Fibroblast of skin of scalp (primary cell): ENCODE measurements around the gene SOS2.
"Not testable (repeated sequence)": the region's sequence is repeated elsewhere in the genome, so short reads cannot be mapped to it uniquely, and the experiment has no call there.

Experiments used
- DNase-seq: peaks from one replicate; pipeline ENCODE4 v3.0.0-alpha.2; 2013

The SOS2 gene

DNA sequence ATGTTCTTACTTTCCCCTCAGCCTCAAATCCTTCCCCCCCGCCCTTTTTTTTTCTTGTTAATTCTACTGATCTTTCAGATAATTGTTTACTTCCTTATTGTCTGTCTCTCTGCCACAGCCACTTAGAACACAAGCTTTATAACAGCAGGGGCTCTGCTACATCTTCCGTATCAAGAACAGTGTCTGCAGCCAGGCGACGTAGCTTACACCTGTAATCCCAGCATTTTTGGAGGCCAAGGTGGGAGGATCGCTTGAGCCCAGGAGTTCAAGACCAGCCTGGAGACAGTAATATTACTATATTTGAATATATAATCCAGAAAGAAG, 5.4 kb downstream of the SOS2 start:
- no peak for DNase-seq

DNA sequence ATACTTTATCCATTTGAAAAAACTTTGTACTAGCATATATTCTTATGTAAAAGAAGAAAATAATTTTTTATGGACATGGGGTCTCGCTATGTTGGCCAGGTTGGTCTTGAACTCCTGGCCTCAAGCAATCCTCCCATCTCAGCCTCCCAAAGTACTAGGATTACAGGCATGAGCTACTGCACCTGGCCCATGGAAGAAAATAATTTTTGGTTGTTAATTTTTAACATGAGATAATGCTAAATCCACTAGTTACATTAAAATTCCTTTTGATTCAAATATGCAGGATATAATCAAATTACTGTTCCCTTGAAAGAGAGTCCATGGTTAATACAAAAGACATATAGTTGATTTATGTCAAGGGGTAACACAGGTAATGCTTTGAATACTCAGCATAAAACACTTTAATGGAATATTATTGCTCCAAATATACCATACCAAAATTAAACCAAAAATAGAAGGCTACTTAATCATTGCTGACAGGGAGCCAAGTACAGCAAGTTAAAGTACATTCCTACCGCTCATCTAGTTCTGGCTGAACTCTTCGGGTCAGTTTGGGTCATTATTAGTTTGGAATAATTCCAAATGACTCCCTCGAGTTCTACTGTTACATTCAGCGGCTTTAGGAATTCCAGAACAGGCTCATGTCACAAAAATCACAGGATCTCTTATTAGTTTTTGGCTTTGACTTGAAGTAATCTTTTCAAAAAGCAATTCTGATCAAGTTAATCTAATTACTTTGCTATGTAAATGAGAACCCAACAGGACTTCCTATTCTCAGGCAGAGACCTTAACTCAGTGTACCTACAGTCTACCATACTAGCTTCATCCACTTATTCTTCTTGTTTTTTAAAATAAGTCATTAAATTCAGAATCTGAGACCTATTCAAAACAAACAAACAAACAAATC, 6.1 kb downstream of the SOS2 start:
- DNase-seq = peak; percentile 92

DNA sequence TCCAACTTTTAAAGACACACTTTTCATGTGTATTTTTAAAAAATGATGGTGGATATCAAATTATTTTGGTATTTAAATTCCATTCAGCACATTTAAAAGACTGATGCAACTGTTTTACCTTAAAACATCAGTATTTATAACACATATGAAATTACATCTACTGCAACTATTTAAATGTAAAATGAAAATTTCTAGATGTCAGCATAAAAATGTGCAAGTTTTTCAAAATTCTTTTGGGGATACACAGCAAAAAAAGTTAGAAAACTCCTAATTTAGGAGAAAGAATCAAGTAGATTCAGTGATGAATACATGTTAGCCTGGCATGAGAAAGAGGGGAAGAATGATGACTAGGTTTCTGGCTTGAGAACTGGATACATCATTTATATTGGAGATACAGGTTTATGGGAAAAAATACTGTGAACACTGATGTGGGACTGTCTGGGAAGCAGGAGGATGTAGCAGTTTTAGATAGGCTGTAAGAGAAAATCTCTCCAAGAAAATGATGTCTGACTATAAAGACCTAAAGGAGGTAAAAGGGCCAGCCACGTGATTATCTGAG, 9.2 kb downstream of the SOS2 start:
- no peak for DNase-seq

DNA sequence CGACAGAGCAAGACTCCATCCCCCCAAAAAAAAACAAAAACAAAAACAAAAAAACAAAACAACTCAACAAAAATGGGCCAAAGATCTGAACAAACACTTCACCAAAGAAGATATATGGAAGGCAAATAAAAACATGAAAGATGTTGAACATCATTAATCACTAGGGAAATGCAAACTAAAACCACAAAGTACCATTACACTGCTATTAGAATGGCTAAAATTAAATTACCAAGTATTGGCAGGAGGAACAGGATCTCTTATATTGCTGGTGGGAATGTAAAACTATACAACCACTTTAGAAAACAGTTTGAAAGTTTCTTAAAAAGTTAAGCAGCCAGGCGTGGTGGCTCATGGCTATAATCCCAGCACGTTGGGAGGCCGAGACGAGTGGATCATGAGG, 12.9 kb downstream of the SOS2 start:
- DNase-seq = no peak

DNA sequence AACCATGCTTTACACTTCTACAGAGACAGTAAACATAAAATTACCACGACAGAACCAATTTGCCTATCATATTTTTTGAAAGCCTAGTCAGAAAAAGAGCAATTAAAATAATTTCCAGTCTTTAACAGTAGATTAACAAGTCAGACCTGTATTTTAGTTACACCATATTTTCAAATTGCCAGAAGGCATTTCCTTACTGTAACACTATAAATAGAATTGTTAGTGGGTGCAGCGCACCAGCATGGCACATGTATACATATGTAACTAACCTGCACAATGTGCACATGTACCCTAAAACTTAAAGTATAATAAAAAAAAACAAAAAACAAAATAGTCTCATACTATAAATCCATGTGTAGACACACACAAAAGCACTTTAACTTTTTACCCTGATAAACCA, 16.0 kb downstream of the SOS2 start:
- no peak for DNase-seq

DNA sequence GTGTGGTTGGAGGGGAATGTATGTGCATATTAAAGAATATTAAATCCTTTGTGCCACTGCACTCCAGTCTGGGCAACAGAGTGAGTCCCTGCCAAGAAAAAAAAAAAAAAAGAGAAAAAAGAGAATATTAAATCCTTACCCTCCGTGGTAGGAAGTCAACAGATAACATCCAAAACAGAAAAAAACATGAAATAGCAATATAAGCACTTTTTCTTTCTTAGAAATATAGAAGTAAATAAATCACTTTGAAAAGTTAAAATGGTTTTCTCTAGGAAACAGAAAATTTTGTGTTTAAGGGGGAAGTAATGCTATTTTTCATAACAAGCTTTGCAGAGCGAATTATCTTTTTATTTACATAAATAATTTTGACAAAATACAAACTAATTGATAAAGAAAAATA, 17.6 kb downstream of the SOS2 start:
- DNase-seq = no peak

DNA sequence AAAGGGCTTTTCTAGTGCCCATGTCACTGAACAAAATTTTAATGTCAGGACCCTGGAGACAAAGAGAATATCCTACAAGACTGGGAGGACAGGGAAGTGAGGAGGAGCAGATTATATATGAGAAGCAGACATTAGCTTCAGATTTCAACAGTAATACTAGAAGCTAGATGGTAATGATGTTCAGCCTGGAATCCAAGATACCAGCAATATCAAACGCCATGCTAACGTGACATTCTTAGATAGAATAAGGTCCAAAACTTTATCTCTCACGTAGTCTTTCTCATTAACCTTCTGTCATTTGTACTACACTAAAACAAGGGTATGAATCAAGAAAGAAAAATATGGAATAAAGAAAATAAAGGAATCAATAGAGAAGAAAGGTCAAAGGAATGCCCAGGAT, 18.7 kb downstream of the SOS2 start:
- no peak for DNase-seq

DNA sequence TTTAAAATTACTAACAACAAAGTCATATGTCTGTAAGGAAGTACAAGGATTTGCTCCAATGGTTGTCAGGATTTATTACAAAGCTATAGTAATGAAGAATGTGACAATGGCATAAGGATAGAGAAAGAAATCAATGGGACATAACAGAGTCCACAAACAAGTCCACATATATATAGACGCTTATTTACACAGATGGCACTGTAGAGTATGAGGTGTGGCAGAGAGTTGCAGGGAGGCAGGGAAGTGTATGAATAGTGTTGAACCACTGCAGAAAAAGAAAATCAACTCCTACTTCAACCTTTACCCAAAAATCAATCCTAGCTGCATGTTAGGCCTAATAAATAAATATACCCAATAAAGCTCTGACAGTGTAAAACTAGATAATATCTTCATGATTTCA, 21.3 kb downstream of the SOS2 start:
- DNase-seq = no peak

DNA sequence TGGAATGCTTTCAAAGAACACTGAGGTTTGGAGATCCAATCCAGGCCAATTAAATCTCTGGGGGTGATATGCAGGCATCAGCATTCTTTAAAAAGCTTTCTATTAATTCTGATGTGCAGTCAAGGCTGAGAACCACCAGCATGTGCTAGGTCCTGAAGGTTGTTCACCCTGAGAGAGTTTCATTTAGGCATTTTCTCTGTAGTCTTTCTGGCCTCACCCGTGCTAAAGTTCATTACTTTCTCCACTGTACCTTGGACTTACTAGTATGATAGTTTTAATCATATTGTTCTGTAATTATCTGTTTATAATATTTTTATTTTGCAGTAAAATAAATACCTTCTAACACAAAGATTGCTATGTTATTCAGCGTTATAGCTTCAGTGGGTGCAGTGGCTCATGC, 32.9 kb downstream of the SOS2 start:
- no peak for DNase-seq

DNA sequence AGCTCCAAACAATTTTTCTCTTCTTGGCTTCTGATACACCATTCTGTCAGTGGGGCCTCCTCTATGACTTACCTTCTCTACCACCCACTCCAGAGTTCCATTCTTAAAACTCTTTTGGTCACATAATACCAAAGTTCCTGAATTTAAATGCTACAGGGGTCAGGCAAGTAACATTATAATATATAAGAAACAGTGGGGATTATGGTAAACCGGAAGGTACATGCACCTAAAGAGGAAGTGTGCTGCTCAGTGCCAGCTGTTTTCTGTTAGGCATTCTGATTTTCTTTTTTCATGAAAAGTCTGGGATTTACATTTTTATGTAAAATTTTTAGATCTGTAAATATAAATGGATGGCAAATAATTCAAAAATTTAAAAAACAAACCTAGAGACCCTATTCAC, 39.9 kb downstream of the SOS2 start:
- no peak for DNase-seq

DNA sequence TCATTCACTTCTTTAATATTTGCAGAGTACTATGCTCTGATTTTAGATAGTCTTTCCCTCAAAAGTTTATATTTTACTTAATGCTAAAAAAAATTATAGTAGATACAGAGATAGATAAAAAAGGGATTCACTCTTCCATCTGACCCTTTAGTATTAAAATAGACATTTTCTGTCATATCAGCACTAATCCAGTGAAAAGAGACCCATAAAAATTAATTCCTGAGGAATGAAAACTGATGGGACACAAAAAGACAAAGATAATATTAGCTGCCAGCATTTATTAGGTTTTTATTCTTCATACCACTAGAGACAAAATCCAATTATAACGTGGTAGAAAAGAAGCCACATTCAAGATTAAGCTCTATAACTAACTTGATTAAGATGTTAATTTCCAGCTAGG, 45.3 kb downstream of the SOS2 start:
- no peak for DNase-seq

DNA sequence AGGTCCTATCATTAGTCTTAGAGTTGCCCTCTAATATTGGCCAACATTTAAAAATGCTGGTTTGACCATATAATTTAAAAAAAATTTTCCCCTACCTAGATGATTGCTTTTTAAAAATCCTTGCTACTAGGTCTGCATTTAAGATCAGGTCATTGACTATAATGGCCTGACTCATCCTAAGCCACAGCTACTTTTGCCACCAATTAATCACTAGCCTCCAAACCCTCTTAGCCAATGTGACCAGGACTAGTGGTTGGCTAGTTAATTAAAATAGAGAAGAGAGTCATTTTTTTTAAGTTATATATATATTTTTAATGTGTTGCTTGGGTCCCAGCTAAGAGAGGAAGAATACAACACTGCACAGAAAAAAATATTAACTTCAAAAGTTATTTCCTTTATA, 57.5 kb downstream of the SOS2 start:
- DNase-seq = no peak

DNA sequence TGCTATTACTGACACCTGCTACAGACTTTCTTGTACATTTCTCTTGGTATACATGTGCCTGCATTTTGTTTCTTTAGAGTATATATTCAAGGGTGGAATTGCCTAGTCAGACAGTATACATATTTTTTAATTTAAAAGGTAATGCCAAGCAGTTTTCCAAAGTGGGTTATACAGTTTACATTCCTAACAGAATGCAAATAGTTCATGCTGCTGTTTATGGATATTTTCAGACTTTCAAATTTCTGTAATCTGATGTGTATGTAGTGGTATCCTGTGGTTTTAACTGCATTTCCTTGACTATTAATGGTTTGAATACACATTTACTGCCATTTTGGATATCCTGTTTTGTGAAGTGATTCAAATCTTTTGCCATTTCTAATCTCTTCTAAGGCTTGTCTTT, 59.5 kb downstream of the SOS2 start:
- DNase-seq = no peak

DNA sequence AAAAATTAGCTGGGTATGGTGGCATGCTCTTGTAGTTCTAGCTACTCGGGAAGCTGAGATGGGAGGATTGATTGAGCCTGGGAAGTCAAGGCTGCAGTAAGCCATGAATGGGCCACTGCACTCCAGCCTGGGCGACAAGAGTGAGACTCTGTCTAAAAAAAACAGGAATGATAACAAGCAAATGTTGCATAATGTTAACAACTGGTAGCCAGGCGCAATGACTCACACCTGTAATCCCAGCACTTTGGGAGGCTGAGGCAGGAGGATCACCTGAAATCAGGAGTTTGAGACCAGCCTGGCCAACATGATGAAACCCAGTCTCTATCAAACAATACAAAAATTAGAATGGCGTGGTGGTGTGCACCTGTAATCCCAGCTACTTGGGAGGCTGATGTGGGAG, 64.0 kb downstream of the SOS2 start:
- DNase-seq = not testable (repeated sequence)

DNA sequence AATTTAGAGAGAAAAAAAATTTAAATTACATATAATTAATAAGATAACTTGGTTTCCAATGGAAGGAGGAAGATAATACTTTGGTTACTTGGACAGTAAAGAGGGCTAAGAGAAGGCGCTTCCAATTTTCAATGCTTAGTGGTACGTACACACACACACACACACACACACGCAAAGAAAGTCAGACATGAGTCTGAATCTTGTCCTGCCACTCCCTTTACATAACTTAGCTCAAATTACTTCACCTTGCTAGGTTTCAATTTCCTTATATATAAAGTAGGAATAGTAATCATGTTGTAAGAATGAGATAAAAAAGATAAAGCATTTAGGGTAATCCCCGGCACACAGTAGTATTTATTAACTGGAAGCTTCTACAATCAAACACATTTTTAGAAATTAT, 75.3 kb downstream of the SOS2 start:
- no peak for DNase-seq

DNA sequence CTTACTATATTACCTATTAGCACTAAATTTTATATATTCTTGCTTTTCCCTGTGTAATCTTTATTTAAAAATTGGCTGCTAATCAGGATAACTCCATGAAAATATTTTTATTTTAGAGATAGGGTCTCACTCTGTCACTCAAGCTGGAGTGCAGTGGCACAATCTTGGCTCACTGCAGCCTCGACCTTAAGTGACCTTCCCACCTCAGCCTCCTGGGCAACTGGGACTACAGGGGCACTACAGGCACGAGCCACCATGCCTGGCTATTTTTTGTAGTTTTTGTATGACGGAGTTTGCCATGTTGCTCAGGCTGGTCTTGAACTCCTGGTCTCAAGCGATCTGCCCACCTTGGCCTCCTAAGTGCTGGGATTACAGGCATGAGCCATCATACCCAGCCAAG, 82.6 kb downstream of the SOS2 start:
- no peak for DNase-seq

DNA sequence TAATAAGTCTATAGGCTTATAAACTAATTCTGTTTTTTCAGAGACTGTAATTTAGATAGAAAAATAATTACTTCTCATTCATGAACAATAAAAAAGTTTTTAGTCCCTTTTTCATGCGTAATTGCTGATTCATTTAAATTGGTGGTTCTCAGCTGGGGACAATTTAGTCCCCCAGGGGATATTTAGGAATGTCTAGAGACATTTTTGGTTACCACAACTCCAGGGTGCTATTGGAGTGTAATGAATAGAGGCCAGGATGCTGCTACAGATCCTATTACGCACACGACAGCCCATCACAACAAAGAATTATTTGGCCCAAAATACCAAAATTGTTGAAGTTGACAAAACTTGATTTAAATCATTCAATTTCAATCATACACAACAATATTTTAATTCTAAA, 92.2 kb downstream of the SOS2 start:
- peak; percentile 85 for DNase-seq

DNA sequence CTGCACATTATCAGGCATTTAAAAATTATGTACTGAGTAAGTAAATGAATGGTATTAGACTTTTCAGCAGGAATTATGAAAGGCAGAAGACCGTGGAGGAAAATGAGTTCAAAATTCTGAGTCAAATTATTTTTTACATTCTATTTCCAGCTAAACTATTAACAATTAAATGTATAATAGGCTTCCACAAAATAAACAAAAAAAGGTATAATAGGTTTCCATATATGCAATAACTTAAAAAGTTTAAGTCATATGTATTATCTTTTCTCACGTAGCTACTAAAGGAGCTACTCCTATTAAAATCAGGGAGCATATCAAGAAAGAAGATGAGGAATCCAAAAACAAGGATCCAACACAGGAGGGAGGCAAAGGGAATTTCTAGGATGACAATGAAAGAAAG, 103.6 kb downstream of the SOS2 start:
- no peak for DNase-seq

DNA sequence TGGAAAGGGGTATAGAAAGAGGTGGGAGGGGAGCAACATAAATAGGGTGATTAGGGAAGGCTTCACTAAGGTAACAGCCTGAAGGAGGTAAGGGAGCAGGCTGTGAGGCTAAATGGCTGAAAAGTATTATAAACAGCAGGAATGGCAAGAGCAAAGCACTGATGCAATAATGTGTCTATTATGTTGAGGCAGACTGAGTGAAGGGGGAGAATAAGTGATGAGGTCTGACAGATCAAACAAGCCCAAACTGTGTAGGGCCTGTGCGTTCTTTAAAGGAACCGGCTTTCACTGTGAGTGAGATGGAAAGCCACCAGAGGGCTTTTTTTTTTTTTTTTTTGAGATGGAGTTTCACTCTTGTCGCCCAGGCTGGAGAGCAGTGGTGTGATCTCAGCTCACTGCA, 108.3 kb downstream of the SOS2 start:
- DNase-seq = no peak

DNA sequence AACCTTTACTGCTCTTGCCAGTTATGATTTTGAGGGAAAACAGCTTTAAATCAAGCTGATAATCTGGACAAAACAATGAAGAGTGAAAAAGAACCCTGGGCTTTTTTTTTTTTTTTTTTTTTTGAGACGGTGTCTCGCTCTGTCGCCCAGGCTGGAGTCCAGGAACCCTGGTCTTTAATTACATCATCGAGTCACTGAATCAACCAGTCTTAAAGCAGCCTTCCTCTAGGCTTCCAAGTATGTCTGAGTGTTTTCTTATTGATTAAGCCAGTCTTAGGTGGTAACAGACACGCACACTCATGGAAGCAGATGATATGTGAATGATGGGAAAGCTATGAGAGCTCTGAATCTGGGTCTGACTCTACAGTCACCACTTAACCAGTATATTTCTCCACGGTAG, 109.1 kb downstream of the SOS2 start:
- no peak for DNase-seq

DNA sequence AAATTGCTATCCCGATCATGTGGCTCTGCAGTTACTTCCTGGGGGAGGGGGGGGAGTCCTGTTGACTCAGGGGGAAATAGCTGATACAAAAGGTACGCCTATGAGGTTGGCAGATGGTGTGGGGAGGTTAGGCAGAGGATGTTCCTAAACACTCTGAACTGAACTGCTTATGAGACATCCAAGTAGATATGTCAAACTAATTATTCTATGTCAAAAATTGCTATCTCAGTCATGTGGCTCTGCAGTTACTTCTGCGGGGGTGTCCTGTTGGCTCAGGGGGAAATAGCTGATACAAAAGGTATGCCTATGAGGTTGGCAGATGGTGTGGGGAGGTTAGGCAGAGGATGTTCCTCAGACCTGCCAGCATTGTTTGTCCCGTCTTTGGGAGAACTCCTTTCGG, 109.9 kb downstream of the SOS2 start:
- no peak for DNase-seq

DNA sequence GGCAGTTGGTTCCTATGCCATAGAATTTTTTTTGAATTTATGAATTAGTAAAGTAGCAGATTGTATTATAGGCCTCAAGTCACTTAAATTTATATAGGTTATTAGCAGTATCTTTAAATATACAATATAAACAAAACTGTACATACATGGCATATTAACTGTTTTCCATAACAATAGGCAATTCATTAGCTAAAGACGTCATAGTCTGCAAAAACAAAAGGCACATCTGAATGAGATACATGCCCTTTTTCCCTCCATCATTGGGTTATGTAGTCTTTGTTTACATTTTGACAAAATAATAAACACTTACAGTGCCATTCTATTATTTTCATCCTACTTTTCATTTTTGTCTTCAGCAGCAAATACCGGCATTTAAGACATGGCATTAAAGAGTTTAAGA, 113.9 kb downstream of the SOS2 start:
- no peak for DNase-seq

DNA sequence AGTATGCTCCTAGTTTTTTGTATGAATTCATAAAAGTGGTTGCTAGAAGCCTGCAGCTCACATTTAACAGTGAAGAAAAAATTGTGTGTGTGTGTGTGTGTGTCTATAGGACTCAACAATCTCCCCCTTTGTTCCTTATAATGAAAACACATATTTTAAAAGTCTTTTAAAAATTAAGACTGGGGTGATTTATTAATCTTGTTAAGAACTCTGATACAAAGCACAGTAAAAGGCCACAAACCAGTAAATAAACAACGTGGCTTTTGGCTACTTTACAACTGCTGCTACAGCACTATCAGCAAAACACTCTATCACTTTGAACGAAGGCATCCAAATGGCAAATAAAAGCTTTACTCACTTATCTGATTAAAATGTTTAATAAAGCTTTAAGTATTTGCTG, 114.4 kb downstream of the SOS2 start:
- DNase-seq = no peak

DNA sequence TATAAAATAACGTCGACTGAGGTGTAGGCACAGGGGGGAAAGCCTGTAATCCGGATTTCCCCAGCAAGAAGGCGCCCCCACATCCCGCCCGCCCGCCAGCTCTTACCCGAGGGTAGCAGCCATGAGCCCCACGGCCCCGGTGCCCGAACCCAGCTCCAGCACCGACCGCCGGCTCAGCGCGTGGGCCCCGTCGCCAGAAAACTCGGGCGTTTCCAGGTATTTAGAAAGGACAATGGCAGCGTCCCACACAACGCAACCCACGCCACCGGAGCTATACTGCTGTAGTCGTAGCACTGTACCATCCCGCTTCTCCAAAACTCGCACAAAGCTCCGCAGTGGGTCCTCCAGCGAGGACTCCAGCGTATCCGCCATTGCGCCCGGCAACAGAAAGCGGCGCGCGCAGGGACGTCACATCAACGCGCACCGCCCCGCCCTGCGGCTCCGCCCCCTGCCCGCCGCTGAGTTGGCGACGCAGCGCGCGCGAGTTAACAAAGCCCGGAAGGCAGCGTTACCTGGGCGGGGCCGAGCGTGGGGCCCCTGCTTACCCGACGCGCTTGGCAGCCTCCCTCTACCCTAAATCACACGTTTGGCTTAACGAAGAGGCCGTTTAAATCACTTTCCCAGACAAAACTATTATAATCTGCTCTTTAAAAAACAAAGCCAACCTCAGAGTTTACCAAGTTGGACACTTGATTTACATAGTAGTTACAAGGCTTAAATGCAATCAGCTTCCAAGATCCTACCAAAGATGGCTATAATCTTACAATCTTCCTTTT, 115.0 kb downstream of the SOS2 start, which contains the start of gene VCPKMT:
Gene VCPKMT (minus strand): TSS at position 392 of the 776 bp plus-strand sequence. CDS start 20 bp downstream, at position 372.
- peak; percentile 92 for DNase-seq
